WTC11 (cell line): Measurements from ENCODE around the gene WNT5A.

Experiments used
- ATF2 ChIP-seq: sonication (generic); formaldehyde crosslinking; IDR thresholded peaks from 2 replicates; pipeline ENCODE4 v1.8.1; 2022; ENCODE audit warnings: low read depth, missing genetic modification reagents, borderline replicate concordance
- CBFB ChIP-seq: sonication (generic); formaldehyde crosslinking; IDR thresholded peaks from 2 replicates; pipeline ENCODE4 v1.8.1; 2022; ENCODE audit warnings: mild to moderate bottlenecking, low read depth, missing genetic modification reagents
- CTCF ChIP-seq: fragments of 200-600 bp; IDR thresholded peaks from 2 replicates; pipeline ENCODE4 v1.8.0; 2022; ENCODE audit warnings: antibody characterized with exemption
- TEAD4 ChIP-seq: sonication (generic); formaldehyde crosslinking; IDR thresholded peaks from 2 replicates; pipeline ENCODE4 v1.8.0; 2022; ENCODE audit warnings: mild to moderate bottlenecking, missing genetic modification reagents

- no peak for TF ChIP-seq CTCF
- no peak for TF ChIP-seq CBFB (CRISPR knock-in tag)
- no peak for TF ChIP-seq ATF2 (CRISPR knock-in tag)
- TF ChIP-seq TEAD4 (CRISPR knock-in tag), result no peak
Measured at GRCh38 chr3:55455915-55456314, 31.2 kb downstream of the WNT5A start.
